CD4-positive, alpha-beta T cell treated with Interleukin-4 for 4 hours (primary cell): ENCODE measurements around the gene ERBB4.
"Not testable (repeated sequence)": the region's sequence is repeated elsewhere in the genome, so short reads cannot be mapped to it uniquely, and the experiment has no call there.

ENCODE experiments used
- DNase-seq: peaks from one replicate; pipeline ENCODE4 v3.0.0-alpha.2; 2020

The ERBB4 gene

GRCh38 chr2:211664321-211664720 lies 874.3 kb downstream of the ERBB4 start:
- DNase-seq = no peak

GRCh38 chr2:211654211-211654780 lies 884.3 kb downstream of the ERBB4 start:
- no peak for DNase-seq

GRCh38 chr2:211652327-211652726 lies 886.3 kb downstream of the ERBB4 start:
- no peak for DNase-seq

- no peak for DNase-seq
Observed at GRCh38 chr2:211649331-211649730, 889.3 kb downstream of the ERBB4 start.

GRCh38 chr2:211631503-211631902 lies 907.1 kb downstream of the ERBB4 start:
- DNase-seq = no peak

GRCh38 chr2:211623096-211623495 lies 915.5 kb downstream of the ERBB4 start:
- no peak for DNase-seq

- DNase-seq = no peak
Observed at GRCh38 chr2:211620986-211621385, 917.6 kb downstream of the ERBB4 start.

GRCh38 chr2:211617803-211618202 lies 920.8 kb downstream of the ERBB4 start:
- no peak for DNase-seq

- no peak for DNase-seq
Observed at GRCh38 chr2:211611621-211612020, 927.0 kb downstream of the ERBB4 start.

- DNase-seq = peak; percentile 13
Observed at GRCh38 chr2:211611061-211611518, 927.5 kb downstream of the ERBB4 start.

- no peak for DNase-seq
Observed at GRCh38 chr2:211609127-211609526, 929.5 kb downstream of the ERBB4 start.

- DNase-seq = no peak
Observed at GRCh38 chr2:211599146-211599545, 939.5 kb downstream of the ERBB4 start.

- DNase-seq = no peak
Observed at GRCh38 chr2:211598238-211598637, 940.4 kb downstream of the ERBB4 start.

- not testable (repeated sequence) for DNase-seq
Observed at GRCh38 chr2:211592006-211592405, 946.6 kb downstream of the ERBB4 start.

- DNase-seq = no peak
Observed at GRCh38 chr2:211591426-211591825, 947.2 kb downstream of the ERBB4 start.

- no peak for DNase-seq
Observed at GRCh38 chr2:211568439-211568838, 970.2 kb downstream of the ERBB4 start.

- no peak for DNase-seq
Observed at GRCh38 chr2:211564441-211564840, 974.2 kb downstream of the ERBB4 start.

GRCh38 chr2:211545582-211545981 lies 993.0 kb downstream of the ERBB4 start:
- DNase-seq = no peak

GRCh38 chr2:211534632-211535031 lies 1004.0 kb downstream of the ERBB4 start:
- DNase-seq = no peak

- not testable (repeated sequence) for DNase-seq
Observed at GRCh38 chr2:211524248-211524647, 1014.4 kb downstream of the ERBB4 start.

- DNase-seq = no peak
Observed at GRCh38 chr2:211516537-211516936, 1022.1 kb downstream of the ERBB4 start.

GRCh38 chr2:211514049-211514448 lies 1024.6 kb downstream of the ERBB4 start:
- DNase-seq = no peak

- DNase-seq = no peak
Observed at GRCh38 chr2:211513446-211513845, 1025.2 kb downstream of the ERBB4 start.

GRCh38 chr2:211512806-211513205 lies 1025.8 kb downstream of the ERBB4 start:
- DNase-seq = no peak

- DNase-seq = no peak
Observed at GRCh38 chr2:211503856-211504255, 1034.7 kb downstream of the ERBB4 start.
